Common myeloid progenitor, CD34-positive (primary cell): ENCODE data around the gene OR6X1.
A peak's percentile ranks its signal among the peaks of the same experiment; 100 is the strongest.
"Not testable (repeated sequence)": the region's sequence is repeated elsewhere in the genome, so short reads cannot be mapped to it uniquely, and the experiment has no call there.

ENCODE experiments used
- CTCF ChIA-PET: fragments of 350-600 bp; sonication (Branson Sonifier 250); formaldehyde crosslinking; loops from one replicate; lab custom pipeline; 2021; ENCODE audit warnings: antibody characterized with exemption; lab: Charles Lee
- POLR2A ChIA-PET: fragments of 350-600 bp; sonication (Branson Sonifier 250); formaldehyde crosslinking; loops from one replicate; lab custom pipeline; 2021; ENCODE audit warnings: antibody characterized with exemption; lab: Charles Lee
- DNase-seq, 3 donors: peaks; one replicate each; pipeline versions ENCODE4 v3.0.0 to v3.0.0-alpha.2; 2013
- H3K27ac ChIP-seq, 2 experiments: 1 replicate in 1 of 2; 2 replicates in 1 of 2; pipeline ENCODE4 v1.7.0; 2013; ENCODE audit warnings: inconsistent platforms in 2 of 2, low read length in 2 of 2, mild to moderate bottlenecking in 2 of 2, low read depth in 1 of 2, moderate library complexity in 1 of 2; ENCODE audit not compliant: severe bottlenecking in 2 of 2, insufficient read depth in 1 of 2, poor library complexity in 1 of 2
- H3K27me3 ChIP-seq, 5 experiments: replicated peaks in 2 of 5; 1 replicate in 3 of 5; 2 replicates in 2 of 5; pipeline versions ENCODE4 v1.6.1 to v1.7.0; 2013; ENCODE audit warnings: low read length in 4 of 5, mild to moderate bottlenecking in 2 of 5, moderate library complexity in 2 of 5, inconsistent platforms in 1 of 5; ENCODE audit not compliant: insufficient read depth in 5 of 5, control insufficient read depth in 4 of 5
- H3K36me3 ChIP-seq, 4 experiments: 1 replicate in 2 of 4; 2 replicates in 2 of 4; pipeline versions ENCODE4 v1.6.1 to v1.7.0; 2013; ENCODE audit warnings: low read length in 3 of 4, control low read depth in 1 of 4, mild to moderate bottlenecking in 1 of 4; ENCODE audit not compliant: control insufficient read depth in 4 of 4, insufficient read depth in 4 of 4
- H3K4me1 ChIP-seq, 4 experiments: 1 replicate in 3 of 4; 2 replicates in 1 of 4; pipeline versions ENCODE4 v1.6.1 to v1.7.1; 2013; ENCODE audit warnings: low read length in 3 of 4, mild to moderate bottlenecking in 3 of 4, control low read depth in 1 of 4, inconsistent platforms in 1 of 4, moderate library complexity in 1 of 4; ENCODE audit not compliant: control insufficient read depth in 4 of 4, insufficient read depth in 4 of 4; ENCODE audit errors: control extremely low read depth in 1 of 4
- H3K4me3 ChIP-seq, 7 experiments: 1 replicate in 4 of 7; 2 replicates in 3 of 7; pipeline versions ENCODE4 v1.5.1 to v1.7.0; 2013; ENCODE audit warnings: mild to moderate bottlenecking in 7 of 7, low read length in 6 of 7, moderate library complexity in 6 of 7, inconsistent platforms in 2 of 7, low read depth in 2 of 7, control low read depth in 1 of 7; ENCODE audit not compliant: insufficient read depth in 4 of 7, control insufficient read depth in 1 of 7; ENCODE audit errors: extremely low read depth in 1 of 7
- H3K9me3 ChIP-seq, 5 experiments: 1 replicate in 4 of 5; 2 replicates in 1 of 5; pipeline versions ENCODE4 v1.6.1 to v1.7.1; 2013; ENCODE audit warnings: low read length in 4 of 5, mild to moderate bottlenecking in 2 of 5, inconsistent platforms in 1 of 5, low read depth in 1 of 5, moderate library complexity in 1 of 5; ENCODE audit not compliant: control insufficient read depth in 4 of 5, insufficient read depth in 2 of 5; ENCODE audit errors: control extremely low read depth in 1 of 5
- WGBS: methylation state at CpG from one replicate; pipeline ENCODE4 v1.1.5; 2013; ENCODE audit not compliant: insufficient coverage; 5-methylcytosine and 5-hydroxymethylcytosine counted together

The OR6X1 gene

GRCh38 chr11:123725995-123726655, 28.2 kb downstream of the OR6X1 start:
- Histone ChIP-seq H3K36me3 (peaks cover 39 to 74% (median 66%) of the 10 kb centered on the region in 4 experiments), H3K9me3 (peaks cover 9 to 42% (median 20%) of the 10 kb centered on the region in 5 experiments), H3K27ac (no peak overlapping the region), H3K4me3 (no peak overlapping the region), H3K4me1 (no peaks in the 10 kb centered on the region), H3K27me3 (no peaks in the 10 kb centered on the region)
- POLR2A ChIA-PET: no interaction called here
- 98% methylated on average over 21 of the region's 23 CpGs for WGBS
- CTCF ChIA-PET: interaction anchor here (0.8 kb wide), 1 partner anchor 10 kb away, joined by 3 read pairs; no protein-coding TSS in a partner anchor
- DNase-seq: no peak

- no peak overlapping the region for H3K27ac ChIP-seq
- no peak overlapping the region for H3K4me3 ChIP-seq
- H3K27me3 ChIP-seq: peaks cover 0 to 2% (median 2%) of the 10 kb centered on the region in 5 experiments
- POLR2A ChIA-PET: no interaction called here
- WGBS: no CpG with 5 or more reads among the region's 1 CpG
- DNase-seq: no peak
- no peaks in the 10 kb centered on the region for H3K4me1 ChIP-seq
- H3K9me3 ChIP-seq: no peaks in the 10 kb centered on the region
- CTCF ChIA-PET: interaction anchor here (1.2 to 3.2 kb wide), 5 partner anchors 9 to 78 kb away, joined by 3 to 13 read pairs (median 3); no protein-coding TSS in a partner anchor
- peaks cover 0 to 7% (median 3%) of the 10 kb centered on the region in 4 experiments for H3K36me3 ChIP-seq
These were observed 34.9 kb downstream of the OR6X1 start for GRCh38 chr11:123719452-123719851.

- POLR2A ChIA-PET: no interaction called here
- no peak overlapping the region for H3K27ac ChIP-seq
- CTCF ChIA-PET: interaction anchor here (1.2 to 3.2 kb wide), 3 partner anchors 8 to 12 kb away, joined by 3 to 13 read pairs (median 3); no protein-coding TSS in a partner anchor
These were observed 35.8 kb downstream of the OR6X1 start for GRCh38 chr11:123718469-123718868.

GRCh38 chr11:123718063-123718462, 36.3 kb downstream of the OR6X1 start:
- CTCF ChIA-PET: interaction anchor here (1.4 to 3.2 kb wide), 2 partner anchors 8 to 10 kb away, joined by 3 to 13 read pairs; no protein-coding TSS in a partner anchor

More at GRCh38 chr11:123718469-123718868, 35.8 kb downstream of the OR6X1 start:
- no CpG with 5 or more reads among the region's 4 CpGs for WGBS
- H3K4me3 ChIP-seq: no peak overlapping the region
- no peaks in the 10 kb centered on the region for H3K4me1 ChIP-seq
- H3K9me3 ChIP-seq: no peaks in the 10 kb centered on the region
- peaks cover 0 to 3% (median 2%) of the 10 kb centered on the region in 5 experiments for H3K27me3 ChIP-seq
- H3K36me3 ChIP-seq: no peaks in the 10 kb centered on the region
- DNase-seq: no peak

GRCh38 chr11:123712627-123713026, 41.7 kb downstream of the OR6X1 start:
- H3K27ac ChIP-seq, H3K36me3 ChIP-seq, H3K4me3 ChIP-seq, H3K4me1 ChIP-seq, H3K9me3 ChIP-seq, POLR2A ChIA-PET, DNase-seq, H3K27me3 ChIP-seq: not testable (repeated sequence)
- CTCF ChIA-PET: interaction anchor here (1.0 to 1.9 kb wide), 2 partner anchors 71 to 132 kb away, joined by 3 to 8 read pairs; no protein-coding TSS in a partner anchor
- 40% methylated on average over 1 of the region's 3 CpGs for WGBS

More at GRCh38 chr11:123718063-123718462, 36.3 kb downstream of the OR6X1 start:
- H3K27me3 ChIP-seq: peaks cover 0 to 3% (median 2%) of the 10 kb centered on the region in 5 experiments
- no peak overlapping the region for H3K27ac ChIP-seq
- DNase-seq: no peak
- H3K4me3 ChIP-seq: no peak overlapping the region
- no peaks in the 10 kb centered on the region for H3K36me3 ChIP-seq
- POLR2A ChIA-PET: no interaction called here
- H3K9me3 ChIP-seq: no peaks in the 10 kb centered on the region
- no peaks in the 10 kb centered on the region for H3K4me1 ChIP-seq
- no CpG with 5 or more reads among the region's 2 CpGs for WGBS

GRCh38 chr11:123707606-123708205, 46.6 kb downstream of the OR6X1 start:
- POLR2A ChIA-PET: no interaction called here
- CTCF ChIA-PET: interaction anchor here (0.8 to 4.1 kb wide), 21 partner anchors 9 to 604 kb away, joined by 3 to 65 read pairs (median 4); no protein-coding TSS in a partner anchor
- WGBS: 0% methylated on average over 5 of the region's 8 CpGs
- Histone ChIP-seq H3K27ac (no peak overlapping the region), H3K36me3 (no peaks in the 10 kb centered on the region), H3K4me1 (no peaks in the 10 kb centered on the region), H3K4me3 (no peak overlapping the region), H3K27me3 (no peaks in the 10 kb centered on the region), H3K9me3 (no peaks in the 10 kb centered on the region)
- DNase-seq: peak; percentile 59 to 79 (median 73)
